Body of pancreas (tissue), 4 donors: ENCODE results near the gene ZMYM4. TPM values are rescaled to one million over a fixed set of nuclear protein-coding genes. Genes with fewer than 3 reads are reported as not detected.

ENCODE experiments used
- ATAC-seq: fragments of 150-250 bp; one replicate; pipeline ENCODE4 v1.9.1; 2016
- DNase-seq, 4 donors: peaks; one replicate each; pipeline ENCODE4 v3.0.0-alpha.2; 2019
- H3K27ac ChIP-seq, 4 donors: fragments of 200-600 bp; sonication (generic); 1 replicate in 3 of 4; 2 replicates in 1 of 4; pipeline versions ENCODE4 v1.5.1 to v1.6.1; 2016 to 2019; ENCODE audit warnings: mild to moderate bottlenecking in 1 of 4, mixed read lengths in 1 of 4, moderate library complexity in 1 of 4
- H3K27me3 ChIP-seq, 2 donors: fragments of 200-600 bp; sonication (generic); one replicate each; pipeline ENCODE4 v1.6.0; 2016; ENCODE audit warnings: mild to moderate bottlenecking in 1 of 2
- H3K36me3 ChIP-seq, 2 donors: fragments of 200-600 bp; sonication (generic); replicated peaks in 1 of 2; 2 replicates each; pipeline ENCODE4 v1.5.1; 2016; ENCODE audit warnings: low read depth in 2 of 2; ENCODE audit not compliant: insufficient read depth in 1 of 2
- H3K4me1 ChIP-seq: fragments of 200-600 bp; sonication (generic); one replicate; pipeline ENCODE4 v1.6.0; 2016
- H3K4me3 ChIP-seq, 2 donors: fragments of 200-600 bp; sonication (generic); 1 replicate in 1 of 2; 2 replicates in 1 of 2; pipeline ENCODE4 v1.5.1; 2016 to 2019
- H3K9me3 ChIP-seq, 3 donors: fragments of 200-600 bp; sonication (generic); 1 replicate in 2 of 3; 2 replicates in 1 of 3; pipeline ENCODE4 v1.5.1; 2016
- CTCF ChIP-seq, 7 experiments: fragments of 450-650 bp in 4 of 7; fragments of 200-600 bp in 3 of 7; sonication (generic) in 3 of 7; IDR thresholded peaks; one replicate each; pipeline ENCODE4 v1.5.1; 2016 to 2019; ENCODE audit warnings: antibody characterized with exemption in 7 of 7
- POLR2A ChIP-seq, 3 donors: fragments of 450-650 bp; IDR thresholded peaks; one replicate each; pipeline ENCODE4 v1.6.1; 2016; ENCODE audit warnings: antibody characterized with exemption in 3 of 3, mild to moderate bottlenecking in 2 of 3
- WGBS, 2 donors: methylation state at CpG; one replicate each; pipeline ENCODE4 v1.1.5; 2017; 5-methylcytosine and 5-hydroxymethylcytosine counted together
- intact Hi-C: fragments of 100-400 bp; cut with DNase I; formaldehyde crosslinking; loops from one replicate; pipeline ENCODE4 v1.15.1; 2023
- total RNA-seq, 2 donors: library from RNA; depleted of rRNA; stranded (reverse); fragments of >200 nt; gene quantifications; one replicate each; pipeline ENCODE4 v1.1.0, GENCODE V29; 2016

Gene ZMYM4
- total RNA-seq, 2 donors from 2014 or later = 15.2 to 33.2 TPM

DNA sequence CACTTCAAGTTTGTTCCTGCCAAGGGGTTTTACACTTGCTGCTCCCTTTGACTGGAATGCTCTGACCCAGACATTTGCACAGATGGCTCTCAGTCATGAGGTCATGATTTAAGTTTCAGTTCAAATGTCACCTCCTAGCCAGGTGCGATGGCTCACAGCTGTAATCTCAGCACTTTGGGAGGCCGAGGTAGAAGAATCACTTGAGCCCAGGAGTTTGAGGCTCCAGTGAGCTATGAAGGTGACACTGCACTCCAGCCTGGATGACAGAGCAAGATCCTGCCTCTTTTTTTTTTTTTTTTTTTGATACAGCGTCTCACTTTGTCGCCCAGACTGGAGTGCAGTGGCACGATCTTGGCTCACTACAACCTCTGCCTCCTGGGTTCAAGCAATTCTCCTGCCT lies 4.5 kb upstream of the ZMYM4 start:
- Histone ChIP-seq H3K4me1 (peaks cover 25% of the 10 kb centered on the region), H3K27me3 (no peaks in the 10 kb centered on the region), H3K27ac (peak overlapping the region in 3 of 4 donors; percentile 66 to 86 (median 84)), H3K4me3 (no peak overlapping the region), H3K9me3 (no peaks in the 10 kb centered on the region), H3K36me3 (no peaks in the 10 kb centered on the region)
- intact Hi-C loops = no loop called here
- ATAC-seq (no peak), DNase-seq (no peak)
- WGBS, 2 donors = 86 to 91% methylated on average over 5 of the region's 5 CpGs
- TF ChIP-seq POLR2A (IDR thresholded peaks at IDR 0.05) = no peak
- no peak for TF ChIP-seq CTCF (IDR thresholded peaks at IDR 0.05)

DNA sequence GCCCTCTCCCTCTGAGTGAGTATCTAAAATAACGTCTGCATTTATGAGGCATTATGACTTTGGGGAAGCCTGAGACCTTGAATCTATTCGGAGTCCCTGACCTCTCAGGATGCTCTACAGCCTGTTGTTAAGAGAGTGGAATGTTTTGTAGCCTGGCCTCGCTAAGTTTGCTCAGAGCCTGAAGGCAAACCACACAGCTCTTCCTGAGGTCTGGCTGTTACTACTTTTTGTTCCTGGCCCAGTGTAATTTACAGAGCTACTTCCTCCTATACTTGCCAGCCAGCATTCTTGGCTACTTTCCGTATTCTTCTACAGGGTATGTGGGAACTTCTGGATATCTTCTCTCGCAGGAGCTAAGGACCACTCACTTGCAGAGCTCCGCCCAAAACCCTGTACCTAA lies 3.6 kb upstream of the ZMYM4 start:
- intact Hi-C loops = no loop called here
- ATAC-seq = peak; percentile 72

DNA sequence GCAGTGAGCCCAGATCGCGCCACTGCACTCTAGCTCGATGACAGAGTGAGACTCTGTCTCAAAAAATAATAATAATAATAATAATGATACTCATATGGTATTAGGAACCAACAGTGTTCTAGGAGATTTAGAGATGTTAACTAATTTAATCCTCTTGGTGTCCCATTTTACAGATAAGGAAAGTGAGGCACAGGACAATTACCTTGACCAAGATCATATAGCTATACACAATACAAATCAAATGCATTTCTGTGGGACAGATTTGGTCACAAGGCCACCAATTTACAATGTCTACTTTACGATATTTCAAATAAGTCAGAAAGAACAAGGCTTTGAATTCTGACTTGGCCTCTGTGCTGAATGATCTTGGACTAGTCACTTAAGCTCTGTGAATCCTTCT lies 2.2 kb upstream of the ZMYM4 start:
- no peak overlapping the region for H3K27ac ChIP-seq
- no peak for DNase-seq
- H3K27me3 ChIP-seq = no peaks in the 10 kb centered on the region
- H3K4me3 ChIP-seq = no peak overlapping the region
- ATAC-seq = no peak
- no peak for TF ChIP-seq CTCF (IDR thresholded peaks at IDR 0.05)
- no peak for TF ChIP-seq POLR2A (IDR thresholded peaks at IDR 0.05)
- H3K36me3 ChIP-seq = no peaks in the 10 kb centered on the region
- H3K9me3 ChIP-seq = no peaks in the 10 kb centered on the region
- WGBS, 2 donors = 91 to 97% methylated on average over 4 of the region's 4 CpGs
- intact Hi-C loops = no loop called here
- peaks cover 40% of the 10 kb centered on the region for H3K4me1 ChIP-seq

More for the DNA sequence above, 3.6 kb upstream of the ZMYM4 start:
- Histone ChIP-seq H3K4me1 (peaks cover 29% of the 10 kb centered on the region), H3K27me3 (no peaks in the 10 kb centered on the region), H3K27ac (peak overlapping the region; percentile 62 to 86 (median 75)), H3K9me3 (no peaks in the 10 kb centered on the region), H3K36me3 (no peaks in the 10 kb centered on the region), H3K4me3 (no peak overlapping the region)
- WGBS, 2 donors = 6 to 11% methylated on average over 6 of the region's 6 CpGs
- DNase-seq = peak; percentile 43 to 75 (median 55)
- TF ChIP-seq CTCF (IDR thresholded peaks at IDR 0.05) (no peak), POLR2A (IDR thresholded peaks at IDR 0.05) (peak in 2 of 3 donors; percentile 71 to 81)

- Histone ChIP-seq H3K4me3 (peak overlapping the region; percentile 89 to 94), H3K27ac (peak overlapping the region; percentile 74 to 94 (median 91)), H3K9me3 (no peaks in the 10 kb centered on the region), H3K27me3 (no peaks in the 10 kb centered on the region), H3K4me1 (peaks cover 34% of the 10 kb centered on the region), H3K36me3 (no peaks in the 10 kb centered on the region)
- DNase-seq (no peak), ATAC-seq (no peak)
- TF ChIP-seq CTCF (IDR thresholded peaks at IDR 0.05) (no peak), POLR2A (IDR thresholded peaks at IDR 0.05) (no peak)
- intact Hi-C loops = no loop called here
- 2% methylated on average over 16 to 24 of the region's 24 CpGs for WGBS, 2 donors
Observed at GRCh38 chr1:35269201-35269988, 886 bp downstream of the ZMYM4 start.

- H3K9me3 ChIP-seq = no peaks in the 10 kb centered on the region
- H3K27me3 ChIP-seq = no peaks in the 10 kb centered on the region
- DNase-seq (no peak), ATAC-seq (no peak)
- intact Hi-C loops = no loop called here
- WGBS, 2 donors = 65 to 76% methylated on average over 2 of the region's 2 CpGs
- TF ChIP-seq POLR2A (IDR thresholded peaks at IDR 0.05) = no peak
- TF ChIP-seq CTCF (IDR thresholded peaks at IDR 0.05) = no peak
- no peaks in the 10 kb centered on the region for H3K36me3 ChIP-seq
- H3K4me1 ChIP-seq = peaks cover 29% of the 10 kb centered on the region
- no peak overlapping the region for H3K4me3 ChIP-seq
- peak overlapping the region in 2 of 4 donors; percentile 91 for H3K27ac ChIP-seq
Observed at GRCh38 chr1:35269989-35270289, 1.4 kb downstream of the ZMYM4 start.
